Left colon (tissue), 2 donors: ENCODE data around the gene CFAP74. TPM values are rescaled to one million over a fixed set of nuclear protein-coding genes. Genes with fewer than 3 reads are reported as not detected.

Experiments
- ATAC-seq: fragments of 200-7000 bp; cut with Tn5 transposase; one replicate; pipeline ENCODE4 v1.9.1; 2020; ENCODE audit warnings: mild to moderate bottlenecking, moderate library complexity
- DNase-seq, 2 donors: peaks; one replicate each; pipeline ENCODE4 v3.0.0-alpha.2; 2020
- intact Hi-C, 2 donors: fragments of 100-400 bp; cut with DNase I in 1 of 2; cut with micrococcal nuclease in 1 of 2; formaldehyde crosslinking; loops; one replicate each; pipeline versions ENCODE4 v1.11.2 to v1.14.0; 2022; cut with DNase I, micrococcal nuclease
- total RNA-seq, 2 donors: library from RNA; stranded (reverse); fragmentation: NEBNext Ultra II Directional; extraction: Animal tissue kit (Norgen Biotek cat#: 25700); gene quantifications; one replicate each; pipeline ENCODE4 v1.2.1, GENCODE V29; 2021
- donor health status: DM: no; HTN: no; CAD: no.
- donor health status: DM: yes; HTN: yes; CAD: no.

CFAP74 gene
- total RNA-seq, 2 donors from 2014 or later: not detected

GRCh38 chr1:1962752-1963151 is 40.8 kb downstream of the CFAP74 start:
- ATAC-seq: no peak
- intact Hi-C loops: loop anchor here in 1 of 2 donors (10.0 kb wide), 1 partner anchor 72 kb away; no protein-coding TSS in a partner anchor
- no peak for DNase-seq

DNA sequence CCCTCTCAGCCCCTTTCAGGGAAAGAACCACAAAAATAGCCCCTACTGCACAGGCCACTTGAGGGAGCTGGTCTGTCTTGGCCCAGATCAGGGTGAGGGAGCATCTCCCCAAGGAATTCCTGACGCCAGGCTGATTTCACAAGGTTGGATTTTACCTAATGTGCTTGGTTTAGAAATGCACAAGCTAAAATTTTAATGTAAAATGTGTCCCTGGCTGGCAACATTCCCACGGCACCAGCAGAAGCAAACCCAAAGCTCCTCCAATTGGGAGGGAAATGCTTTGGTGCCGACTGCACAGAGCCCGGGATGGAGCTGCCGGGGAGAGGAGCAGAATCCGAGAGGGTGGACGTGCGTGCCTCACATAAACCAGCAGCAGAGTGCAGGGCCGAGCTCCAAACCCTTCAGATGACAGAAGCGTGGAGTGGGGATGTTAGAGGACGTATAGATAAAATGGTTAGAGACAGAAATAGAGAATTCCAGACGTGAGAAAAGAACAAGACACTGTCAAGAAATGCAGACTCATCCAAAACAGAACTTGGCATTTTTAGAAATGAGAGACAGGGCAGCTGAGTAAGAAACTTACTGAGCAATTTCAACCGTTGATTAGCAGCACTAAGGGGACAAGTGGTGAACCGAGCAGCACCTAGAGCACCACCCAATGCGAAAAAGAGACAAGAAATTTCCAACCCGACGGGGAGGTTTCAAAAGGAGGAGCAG is 42.9 kb downstream of the CFAP74 start:
- intact Hi-C loops: loop anchor here in 1 of 2 donors (10.0 kb wide), 1 partner anchor 74 kb away; no protein-coding TSS in a partner anchor
- DNase-seq: no peak
- ATAC-seq: no peak

- intact Hi-C loops: loop anchor here in 1 of 2 donors (10.0 kb wide), 1 partner anchor 75 kb away; no protein-coding TSS in a partner anchor
- ATAC-seq: peak; percentile 96
- peak; percentile 60 to 86 for DNase-seq
Measured at GRCh38 chr1:1959840-1960479, 43.6 kb downstream of the CFAP74 start.

DNA sequence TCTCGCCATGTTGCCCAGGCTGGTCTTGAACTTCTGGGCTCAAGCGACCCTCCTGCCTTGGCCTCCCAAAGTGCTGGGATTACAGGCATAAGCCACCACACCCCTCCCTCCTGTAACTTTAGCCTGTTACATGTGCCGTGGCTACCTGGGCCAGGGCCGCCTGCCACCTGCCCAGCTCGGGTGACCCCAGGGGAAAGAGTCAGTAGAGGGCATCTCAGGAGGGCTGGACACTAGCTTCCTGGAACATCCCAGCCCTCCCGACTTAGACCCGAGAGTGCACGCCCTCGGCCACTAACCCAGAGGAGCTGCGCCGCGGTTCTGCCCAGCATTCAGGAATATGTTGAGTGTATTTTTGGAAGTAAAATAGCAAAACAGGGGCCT is 44.1 kb downstream of the CFAP74 start:
- no peak for ATAC-seq
- intact Hi-C loops: no loop called here
- DNase-seq: no peak

GRCh38 chr1:1958071-1958541 is 45.5 kb downstream of the CFAP74 start:
- ATAC-seq (no peak), DNase-seq (no peak)
- intact Hi-C loops: no loop called here

DNA sequence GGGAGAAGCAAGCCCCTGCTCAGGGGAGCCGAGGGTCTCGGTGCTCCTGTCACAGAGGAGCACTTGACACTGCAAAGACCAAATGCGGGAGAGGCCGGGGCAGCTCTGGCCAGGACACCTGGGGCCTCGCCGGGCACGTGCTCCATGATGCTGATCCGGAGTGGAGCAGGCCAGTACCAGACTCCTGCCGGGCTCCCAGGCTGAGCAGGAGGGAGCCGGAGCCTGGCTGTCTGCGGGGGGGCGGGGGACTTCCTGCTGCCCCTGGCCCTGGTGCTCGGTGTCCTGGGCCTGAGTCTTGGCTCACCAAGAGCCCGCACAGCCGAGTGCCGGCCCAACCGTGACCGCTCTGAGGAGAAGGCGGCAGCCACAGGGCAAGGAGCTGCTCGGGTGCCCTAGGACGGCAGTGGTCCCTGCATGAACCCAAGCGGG is 46.0 kb downstream of the CFAP74 start:
- no peak for DNase-seq
- no peak for ATAC-seq
- intact Hi-C loops: no loop called here

GRCh38 chr1:1956586-1957532 is 46.7 kb downstream of the CFAP74 start:
- ATAC-seq: no peak
- intact Hi-C loops: no loop called here
- DNase-seq: no peak

DNA sequence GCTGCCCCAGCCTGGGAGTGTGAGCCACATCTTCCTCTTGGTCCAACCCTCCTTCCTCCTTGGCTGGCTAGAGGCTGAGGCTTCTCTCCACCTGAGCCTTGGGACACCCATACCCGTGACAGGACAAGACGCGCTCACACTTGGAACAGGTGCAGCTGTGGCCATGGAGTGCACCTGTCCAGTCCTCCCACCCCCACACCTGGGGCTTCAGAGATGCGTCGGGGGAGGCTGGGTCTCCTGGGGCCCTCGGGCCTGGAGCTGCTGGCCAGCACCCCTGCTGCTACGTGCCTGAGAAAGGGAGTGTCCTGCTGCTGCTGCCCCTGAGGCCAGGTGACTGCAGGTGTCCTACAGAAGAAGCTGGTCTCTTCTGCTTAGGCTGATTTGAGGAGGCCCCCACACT is 47.5 kb downstream of the CFAP74 start:
- ATAC-seq (no peak), DNase-seq (no peak)
- intact Hi-C loops: no loop called here

DNA sequence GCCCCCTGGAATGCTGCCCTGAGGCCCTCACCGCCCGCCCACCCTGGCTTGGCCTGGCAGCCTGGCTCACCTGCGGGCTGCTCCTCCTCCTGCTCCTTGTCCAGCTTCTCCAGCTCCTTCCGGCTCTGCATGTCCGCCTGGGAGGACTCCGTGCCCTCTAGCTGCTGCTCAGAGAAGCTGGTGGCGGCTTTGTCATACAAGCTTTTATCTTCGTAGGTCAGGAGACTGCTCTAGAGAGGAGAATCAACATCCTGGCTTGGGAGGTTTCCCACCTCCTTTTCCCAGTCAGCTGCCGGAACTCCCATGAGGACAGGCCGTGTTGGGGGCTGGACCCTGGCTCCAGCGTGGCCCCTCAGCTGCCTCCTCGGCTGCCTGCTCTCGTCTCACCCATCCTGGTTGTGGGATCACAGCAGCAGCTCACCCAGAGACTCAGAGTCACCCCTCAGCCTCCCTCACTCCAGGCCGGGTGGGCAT is 47.9 kb downstream of the CFAP74 start:
- intact Hi-C loops: no loop called here
- DNase-seq: no peak
- no peak for ATAC-seq

DNA sequence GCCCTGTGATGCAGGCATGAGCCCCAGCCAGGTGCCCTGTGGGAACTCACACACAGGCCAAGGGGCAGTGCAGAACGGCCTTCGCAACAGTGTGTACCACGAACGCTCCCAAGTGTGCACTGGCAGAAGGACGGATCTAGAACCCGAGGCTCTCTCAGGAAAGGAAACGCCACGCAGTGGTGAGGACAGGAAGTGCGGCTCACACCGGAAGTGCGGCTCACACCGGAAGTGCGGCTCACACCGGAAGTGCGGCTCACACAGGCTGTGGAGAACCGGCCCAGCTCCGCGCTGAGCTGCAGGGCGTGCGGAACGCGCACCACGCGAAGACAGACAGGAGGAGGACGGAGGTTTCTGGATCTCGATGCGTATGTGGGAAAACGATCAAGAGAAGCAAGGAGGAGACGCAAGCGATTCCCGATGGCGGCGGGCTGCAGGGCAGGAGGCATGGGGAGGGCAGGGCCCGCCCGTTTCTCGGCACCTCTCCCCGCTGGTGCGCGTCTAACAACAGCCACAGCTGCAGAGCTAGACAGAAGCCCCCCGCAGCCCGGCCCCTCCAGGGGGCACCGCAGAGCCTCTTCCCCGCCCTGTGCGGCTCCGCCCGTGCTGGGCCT is 48.6 kb downstream of the CFAP74 start:
- ATAC-seq (no peak), DNase-seq (no peak)
- intact Hi-C loops: loop anchor here in 1 of 2 donors (5.0 kb wide), 1 partner anchor 87 kb away; no protein-coding TSS in a partner anchor

DNA sequence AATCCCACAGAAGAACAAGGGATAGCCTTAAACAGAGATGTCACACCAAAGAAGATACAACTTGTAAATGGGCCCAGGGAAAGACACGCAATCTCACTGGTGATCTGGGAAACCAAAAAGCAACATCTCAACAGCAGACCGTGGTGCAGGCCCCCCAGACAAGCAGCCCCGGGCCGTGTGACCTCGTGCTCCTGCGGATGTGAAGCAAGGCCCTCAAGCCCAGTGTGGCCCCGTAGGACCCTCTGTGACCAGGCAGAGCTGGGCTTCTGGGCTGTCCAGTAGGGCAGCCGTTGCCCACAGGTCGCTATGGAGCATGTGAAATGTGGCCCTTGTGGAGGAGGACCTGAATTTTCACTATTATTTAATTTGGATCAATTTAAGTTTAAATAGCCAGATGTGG is 49.6 kb downstream of the CFAP74 start:
- ATAC-seq: no peak
- intact Hi-C loops: loop anchor here in 1 of 2 donors (5.0 kb wide), 1 partner anchor 88 kb away; no protein-coding TSS in a partner anchor
- DNase-seq: no peak

DNA sequence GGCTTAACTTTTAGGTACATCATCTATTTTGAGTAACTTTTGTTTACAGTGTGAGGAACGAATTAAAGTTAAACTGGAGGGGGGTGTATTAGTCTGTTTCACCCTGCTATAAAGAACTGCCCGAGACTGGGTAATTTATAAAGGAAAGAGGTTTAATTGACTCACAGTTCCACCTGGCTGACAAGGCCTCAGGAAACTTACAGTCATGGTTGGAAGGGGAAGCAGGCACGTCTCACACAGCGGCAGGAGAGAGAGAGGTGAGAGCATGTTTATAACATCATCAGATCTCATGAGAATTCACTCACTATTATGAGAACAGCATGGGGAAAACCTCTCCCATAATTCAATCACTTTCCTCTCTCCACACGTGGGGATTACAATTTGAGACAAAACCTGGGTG is 52.6 kb downstream of the CFAP74 start:
- no peak for ATAC-seq

GRCh38 chr1:1948783-1949182 is 54.8 kb downstream of the CFAP74 start:
- no peak for ATAC-seq
- no peak for DNase-seq
- intact Hi-C loops: no loop called here

More for the DNA sequence above, 52.6 kb downstream of the CFAP74 start:
- DNase-seq: no peak
- intact Hi-C loops: loop anchor here in 1 of 2 donors (5.0 kb wide), 1 partner anchor 91 kb away; no protein-coding TSS in a partner anchor

GRCh38 chr1:1947493-1947892 is 56.1 kb downstream of the CFAP74 start:
- intact Hi-C loops: no loop called here
- no peak for ATAC-seq
- DNase-seq: no peak

- ATAC-seq: no peak
- intact Hi-C loops: no loop called here
- DNase-seq: no peak
Measured at GRCh38 chr1:1946540-1946939, 57.0 kb downstream of the CFAP74 start.

DNA sequence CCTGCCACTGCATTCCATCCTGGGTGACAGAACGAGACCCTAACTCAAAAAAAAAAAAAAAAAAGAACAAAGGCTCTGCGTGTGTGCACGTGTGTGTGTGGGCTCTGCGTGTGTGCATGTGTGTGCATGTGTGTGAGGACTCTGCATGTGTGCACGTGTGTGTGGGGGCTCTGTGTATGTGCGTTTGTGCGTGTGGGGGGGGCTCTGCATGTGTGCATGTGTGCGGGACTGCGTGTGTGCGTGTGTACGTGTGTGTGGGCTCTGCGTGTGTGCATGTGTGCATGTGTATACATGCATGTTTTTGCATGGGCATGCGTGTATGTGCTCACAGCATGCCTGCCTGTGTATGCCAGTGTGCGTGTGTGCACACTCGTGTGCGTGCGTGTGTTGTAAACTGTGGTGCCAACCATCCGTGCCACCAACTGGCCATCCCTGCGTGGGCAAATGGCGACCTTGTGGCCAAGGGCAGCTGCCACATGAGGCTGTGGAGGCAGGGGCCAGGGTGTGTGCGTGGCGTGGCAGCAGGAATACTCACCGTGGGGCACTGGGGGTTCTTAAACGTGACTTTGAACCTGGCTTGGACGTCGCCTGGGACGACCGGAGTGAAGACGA is 57.7 kb downstream of the CFAP74 start:
- intact Hi-C loops: no loop called here
- ATAC-seq (no peak), DNase-seq (no peak)

- DNase-seq (peak in 1 of 2 donors; percentile 66), ATAC-seq (peak; percentile 82)
- intact Hi-C loops: no loop called here
Measured at GRCh38 chr1:1943834-1944570, 59.6 kb downstream of the CFAP74 start.
